Lower lobe of right lung (tissue), 2 donors: ENCODE data around the gene IL1A. TPM values are rescaled to one million over a fixed set of nuclear protein-coding genes. Genes with fewer than 3 reads are reported as not detected.

ENCODE experiments used
- ATAC-seq, 2 donors: fragments of 200-7000 bp; cut with Tn5 transposase; one replicate each; pipeline ENCODE4 v1.9.1; 2020 to 2022; ENCODE audit warnings: mild to moderate bottlenecking in 2 of 2, moderate library complexity in 2 of 2
- DNase-seq: peaks from one replicate; pipeline ENCODE4 v3.0.0-alpha.2; 2020
- H3K27ac ChIP-seq: fragments of 200-600 bp; one replicate; pipeline ENCODE4 v1.8.0; 2022
- H3K27me3 ChIP-seq: fragments of 200-600 bp; one replicate; pipeline ENCODE4 v1.8.0; 2022; ENCODE audit warnings: low read depth
- H3K36me3 ChIP-seq: fragments of 200-600 bp; one replicate; pipeline ENCODE4 v1.8.0; 2022; ENCODE audit warnings: mild to moderate bottlenecking
- H3K4me1 ChIP-seq: fragments of 200-600 bp; one replicate; pipeline ENCODE4 v1.8.0; 2022
- H3K4me3 ChIP-seq: fragments of 200-600 bp; one replicate; pipeline ENCODE4 v1.8.0; 2022; ENCODE audit warnings: mild to moderate bottlenecking
- H3K9me3 ChIP-seq: fragments of 200-600 bp; one replicate; pipeline ENCODE4 v1.8.0; 2022
- CTCF ChIP-seq: fragments of 200-600 bp; IDR thresholded peaks from one replicate; pipeline ENCODE4 v1.8.0; 2022; ENCODE audit warnings: antibody characterized with exemption, mild to moderate bottlenecking
- intact Hi-C: fragments of 100-400 bp; cut with DNase I; formaldehyde crosslinking; loops from one replicate; pipeline ENCODE4 v1.11.0; 2022
- total RNA-seq: library from RNA; stranded (reverse); fragmentation: NEBNext Ultra II Directional; extraction: Animal tissue kit (Norgen Biotek cat#: 25700); gene quantifications from one replicate; pipeline ENCODE4 v1.2.1, GENCODE V29; 2021
- donor health status: DM: no; HTN: yes; CAD: no; lungs with severe emphysema.

The IL1A gene
- total RNA-seq, 1 donor from 2014 or later, result 2.1 TPM

- intact Hi-C loops, result no loop called here
- DNase-seq, result no peak
- H3K36me3 ChIP-seq, result no peaks in the 10 kb centered on the region
- ATAC-seq, result no peak
- H3K4me1 ChIP-seq, result peaks cover 5% of the 10 kb centered on the region
- H3K27me3 ChIP-seq, result no peaks in the 10 kb centered on the region
- TF ChIP-seq CTCF, result no peak
- no peak overlapping the region for H3K4me3 ChIP-seq
- H3K27ac ChIP-seq, result no peak overlapping the region
- no peaks in the 10 kb centered on the region for H3K9me3 ChIP-seq
These were observed 36.8 kb upstream of the IL1A start for GRCh38 chr2:112821142-112821541.

- TF ChIP-seq CTCF, result no peak
- Histone ChIP-seq H3K27ac (no peak overlapping the region), H3K27me3 (no peaks in the 10 kb centered on the region), H3K9me3 (no peaks in the 10 kb centered on the region), H3K4me3 (no peak overlapping the region), H3K36me3 (no peaks in the 10 kb centered on the region), H3K4me1 (peaks cover 5% of the 10 kb centered on the region)
- intact Hi-C loops, result no loop called here
- ATAC-seq (no peak), DNase-seq (no peak)
These were observed 36.0 kb upstream of the IL1A start for GRCh38 chr2:112820343-112820742.

- Histone ChIP-seq H3K4me1 (peaks cover 5% of the 10 kb centered on the region), H3K27me3 (no peaks in the 10 kb centered on the region), H3K27ac (no peak overlapping the region), H3K36me3 (no peaks in the 10 kb centered on the region), H3K9me3 (no peaks in the 10 kb centered on the region), H3K4me3 (no peak overlapping the region)
- intact Hi-C loops, result no loop called here
- no peak for DNase-seq
- no peak for TF ChIP-seq CTCF
- ATAC-seq, result no peak
These were observed 34.8 kb upstream of the IL1A start for GRCh38 chr2:112819081-112819480.

GRCh38 chr2:112818094-112818902 lies 34.0 kb upstream of the IL1A start:
- peak in 1 of 2 donors; percentile 32 for ATAC-seq

GRCh38 chr2:112817082-112817689 lies 32.9 kb upstream of the IL1A start:
- ATAC-seq (no peak), DNase-seq (no peak)
- Histone ChIP-seq H3K27me3 (no peaks in the 10 kb centered on the region), H3K9me3 (no peaks in the 10 kb centered on the region), H3K36me3 (no peaks in the 10 kb centered on the region), H3K4me3 (no peak overlapping the region), H3K27ac (no peak overlapping the region), H3K4me1 (peaks cover 19% of the 10 kb centered on the region)
- TF ChIP-seq CTCF, result no peak
- intact Hi-C loops, result no loop called here

More at GRCh38 chr2:112818094-112818902, 34.0 kb upstream of the IL1A start:
- no peak for DNase-seq
- intact Hi-C loops, result no loop called here
- Histone ChIP-seq H3K27me3 (no peaks in the 10 kb centered on the region), H3K4me1 (peaks cover 7% of the 10 kb centered on the region), H3K36me3 (no peaks in the 10 kb centered on the region), H3K9me3 (no peaks in the 10 kb centered on the region), H3K27ac (no peak overlapping the region), H3K4me3 (no peak overlapping the region)
- no peak for TF ChIP-seq CTCF
